HS-5 (cell line): ENCODE results near the gene F8.
"Not testable (repeated sequence)": the region's sequence is repeated elsewhere in the genome, so short reads cannot be mapped to it uniquely, and the experiment has no call there.

Experiments used
- DNase-seq: peaks from one replicate; pipeline ENCODE4 v3.0.0-alpha.2; 2012; ENCODE audit warnings: low read depth

Gene F8

GRCh38 chrX:155031657-155032056, 9.1 kb upstream of the F8 start:
- no peak for DNase-seq

DNA sequence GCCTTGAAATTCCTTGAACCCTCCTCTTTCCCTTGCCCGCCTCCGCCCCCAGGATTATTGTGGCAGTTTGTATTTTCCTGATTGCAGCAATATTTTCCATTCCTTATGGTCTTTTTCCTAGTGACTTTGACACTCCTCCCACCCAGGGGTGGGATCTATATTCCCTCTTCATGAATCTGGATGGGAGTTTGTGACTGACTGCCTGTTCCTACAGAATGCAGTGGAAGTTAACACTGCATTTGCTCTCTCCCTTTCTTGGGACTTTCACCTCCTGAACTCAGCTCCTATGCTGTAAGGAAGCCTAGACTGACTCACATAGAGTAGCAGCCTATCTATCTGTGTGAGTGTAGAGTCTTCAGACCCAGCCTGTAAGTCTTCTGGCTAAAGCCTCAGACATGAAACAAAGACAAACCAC, 6.4 kb upstream of the F8 start:
- DNase-seq, result no peak

DNA sequence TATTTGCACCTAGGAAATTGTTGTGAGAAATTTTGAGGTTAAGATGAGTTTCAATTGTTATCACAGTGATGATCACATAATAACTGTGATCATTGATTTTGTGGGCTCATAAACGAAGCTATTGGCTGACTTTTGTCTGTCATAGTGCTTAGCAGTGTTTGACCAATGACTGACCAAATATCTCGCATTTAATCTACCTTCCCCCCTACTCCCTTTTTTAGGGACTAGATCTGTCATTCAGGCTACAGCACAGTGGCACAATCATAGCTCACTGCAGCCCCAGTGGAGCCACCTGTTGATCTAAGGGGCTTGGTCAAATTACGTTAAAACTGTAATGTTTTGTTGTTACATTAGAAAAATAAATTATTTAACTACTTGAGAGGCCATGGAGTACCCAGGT, 5.6 kb upstream of the F8 start:
- no peak for DNase-seq

- peak; percentile 20 for DNase-seq
Observed at GRCh38 chrX:155027509-155028066, 5.1 kb upstream of the F8 start.

- DNase-seq, result peak; percentile 63
Observed at GRCh38 chrX:155026727-155027508, 4.4 kb upstream of the F8 start, which contains the start of gene FUNDC2. Gene FUNDC2, plus strand, starts transcription at chrX:155026844. Its CDS starts 95 bp downstream, at chrX:155026939.

DNA sequence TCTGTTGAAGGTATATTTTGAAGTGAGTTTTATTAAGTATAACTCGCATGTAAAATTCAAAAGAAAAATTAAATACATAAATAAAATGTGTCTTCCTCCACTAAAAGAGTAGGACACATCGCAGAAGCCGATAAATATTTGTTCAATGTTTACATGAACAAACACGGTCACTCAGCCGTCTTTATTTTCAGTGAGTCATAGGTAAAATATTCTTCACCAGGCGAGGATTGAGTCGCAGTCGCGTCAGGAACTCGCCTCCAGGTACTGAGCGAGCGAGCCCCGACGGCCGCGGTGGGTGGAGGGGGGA, 3.9 kb upstream of the F8 start:
- no peak for DNase-seq

DNA sequence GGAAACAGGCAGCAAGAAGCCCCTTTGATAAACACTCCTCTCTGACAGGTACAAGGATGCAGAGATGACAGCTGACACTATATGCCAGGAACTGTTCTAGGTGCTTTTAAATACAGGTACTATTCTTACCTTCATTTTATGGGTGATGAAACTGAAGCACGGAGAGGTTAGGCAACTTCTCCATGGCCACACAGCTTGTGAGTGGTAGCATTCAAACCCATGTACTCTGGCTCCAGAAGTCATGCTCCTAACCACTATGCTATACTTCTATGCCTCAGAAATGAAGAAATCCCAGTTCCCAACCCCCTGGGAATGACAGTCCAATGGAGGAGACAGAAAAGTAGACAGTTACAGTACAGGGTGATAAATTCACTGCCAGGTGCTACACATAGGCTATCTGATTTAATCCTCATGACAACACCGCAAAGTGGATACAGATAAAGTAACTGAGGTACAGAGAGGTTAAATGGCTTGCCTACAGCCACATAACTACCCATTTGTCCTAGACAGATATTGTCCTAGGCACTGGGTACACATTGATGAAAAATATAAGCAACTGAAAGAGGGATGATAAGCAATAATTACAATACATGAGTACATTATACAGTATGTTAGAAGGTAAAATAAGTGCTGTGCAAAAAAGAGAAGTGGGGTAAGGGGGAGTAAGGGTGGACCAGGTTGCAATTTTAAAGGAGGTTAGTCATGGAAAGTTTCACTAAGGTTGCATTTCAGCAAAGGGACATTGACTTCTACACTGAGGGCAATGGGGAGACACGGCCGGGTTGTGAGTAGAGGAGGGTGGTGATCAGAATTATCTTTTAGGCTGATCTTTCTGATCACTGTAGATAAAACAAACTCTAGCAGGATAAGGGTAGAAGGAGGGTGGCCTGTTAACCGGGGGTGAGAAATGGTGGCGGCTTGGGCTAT, 1.6 kb upstream of the F8 start:
- no peak for DNase-seq

GRCh38 chrX:155020591-155020990, 1.9 kb downstream of the F8 start:
- no peak for DNase-seq

GRCh38 chrX:155009994-155010472, 12.5 kb downstream of the F8 start:
- no peak for DNase-seq

DNA sequence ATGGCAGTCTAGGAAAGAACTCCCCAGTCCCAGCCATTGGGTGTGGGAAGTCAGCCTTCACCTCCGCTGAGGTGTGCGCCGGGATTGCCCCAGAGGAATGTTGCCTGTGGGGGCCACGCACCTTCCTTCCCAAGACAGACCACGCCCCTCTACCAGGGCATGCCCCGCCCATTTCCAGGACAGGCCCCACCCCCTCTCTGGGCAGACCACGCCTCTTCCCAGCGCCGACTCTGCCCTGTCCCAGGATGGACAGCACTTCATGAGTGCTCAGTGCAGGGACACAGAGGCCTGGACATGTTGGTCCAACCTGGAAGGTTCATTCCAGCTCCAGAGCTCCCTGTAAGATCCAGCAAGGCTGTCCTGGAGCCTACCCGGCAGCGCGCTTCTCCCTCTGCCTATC, 13.9 kb downstream of the F8 start:
- not testable (repeated sequence) for DNase-seq

DNA sequence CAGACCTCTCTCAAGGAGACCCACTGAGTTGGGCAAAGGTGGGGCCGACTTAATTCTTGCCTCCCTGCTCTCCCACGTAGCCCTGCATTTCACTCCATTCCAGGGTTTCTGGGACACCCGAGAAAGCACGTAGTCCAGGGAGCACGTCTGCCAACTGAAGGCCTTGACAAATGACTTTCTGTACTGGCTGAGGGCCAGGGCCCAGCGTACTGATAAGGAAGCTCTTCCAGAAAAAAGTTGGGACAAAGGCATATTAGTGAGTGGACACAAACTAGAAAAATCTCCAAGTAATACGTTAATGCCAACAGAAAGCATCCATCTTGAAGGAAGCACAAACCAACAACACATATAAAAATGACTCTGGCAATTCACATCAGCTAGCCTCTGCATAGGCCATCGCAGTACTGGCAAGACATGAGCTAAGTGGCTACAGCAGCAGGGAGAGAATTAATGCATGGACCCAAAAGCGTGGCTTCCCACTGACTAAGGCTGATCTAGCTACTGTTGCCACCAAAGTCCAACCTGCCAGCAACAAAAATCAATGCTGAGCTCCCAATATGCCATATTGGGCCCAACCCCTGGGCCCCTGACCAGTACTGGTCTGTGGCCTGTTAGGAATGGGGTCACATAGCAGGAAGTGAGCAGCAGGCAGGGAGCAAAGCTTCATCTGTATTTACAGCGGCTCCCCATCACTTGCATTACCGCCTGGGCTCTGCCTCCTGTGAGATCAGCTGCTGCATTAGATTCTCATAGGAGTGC, 15.4 kb downstream of the F8 start:
- not testable (repeated sequence) for DNase-seq

DNA sequence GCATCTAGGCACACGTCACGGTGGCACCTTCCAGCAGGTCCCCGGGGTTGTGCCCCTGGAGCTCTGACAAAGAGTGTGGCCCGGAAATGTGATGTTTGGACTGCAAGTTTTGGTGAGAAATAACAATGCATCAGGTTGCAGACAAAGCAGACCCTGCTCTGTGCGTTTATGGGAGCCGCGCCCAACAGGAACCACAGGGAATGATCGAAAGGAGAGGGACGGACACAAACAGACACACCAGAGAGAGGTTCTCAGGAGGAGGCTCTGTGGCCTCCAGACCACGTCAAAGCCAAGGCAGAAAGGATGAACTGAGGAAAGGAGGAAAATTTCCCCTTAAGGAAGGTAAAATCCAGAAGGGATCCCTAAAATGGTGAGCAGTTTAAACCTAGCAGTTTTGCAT, 16.1 kb downstream of the F8 start:
- not testable (repeated sequence) for DNase-seq

GRCh38 chrX:155005190-155005589, 17.3 kb downstream of the F8 start:
- no peak for DNase-seq

DNA sequence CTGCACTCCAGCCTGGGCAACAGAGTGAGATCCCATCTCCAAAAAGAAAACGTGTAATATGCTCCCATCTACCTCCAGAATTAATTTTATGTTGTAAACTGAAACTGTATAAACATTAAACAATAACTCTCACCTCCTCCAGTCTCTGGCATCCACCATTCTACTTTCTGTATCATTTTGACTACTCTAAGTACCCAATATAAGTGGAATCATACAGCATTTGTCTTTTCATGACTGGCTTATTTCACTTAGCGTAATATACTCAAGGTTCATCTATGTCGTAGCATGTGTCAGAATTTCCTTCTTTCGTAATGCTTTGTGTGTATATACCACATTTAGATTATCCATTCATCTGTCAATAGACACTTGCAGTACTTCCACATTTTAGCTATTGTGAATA, 20.6 kb downstream of the F8 start:
- DNase-seq, result no peak

- DNase-seq, result no peak
Observed at GRCh38 chrX:155000841-155001240, 21.7 kb downstream of the F8 start.

DNA sequence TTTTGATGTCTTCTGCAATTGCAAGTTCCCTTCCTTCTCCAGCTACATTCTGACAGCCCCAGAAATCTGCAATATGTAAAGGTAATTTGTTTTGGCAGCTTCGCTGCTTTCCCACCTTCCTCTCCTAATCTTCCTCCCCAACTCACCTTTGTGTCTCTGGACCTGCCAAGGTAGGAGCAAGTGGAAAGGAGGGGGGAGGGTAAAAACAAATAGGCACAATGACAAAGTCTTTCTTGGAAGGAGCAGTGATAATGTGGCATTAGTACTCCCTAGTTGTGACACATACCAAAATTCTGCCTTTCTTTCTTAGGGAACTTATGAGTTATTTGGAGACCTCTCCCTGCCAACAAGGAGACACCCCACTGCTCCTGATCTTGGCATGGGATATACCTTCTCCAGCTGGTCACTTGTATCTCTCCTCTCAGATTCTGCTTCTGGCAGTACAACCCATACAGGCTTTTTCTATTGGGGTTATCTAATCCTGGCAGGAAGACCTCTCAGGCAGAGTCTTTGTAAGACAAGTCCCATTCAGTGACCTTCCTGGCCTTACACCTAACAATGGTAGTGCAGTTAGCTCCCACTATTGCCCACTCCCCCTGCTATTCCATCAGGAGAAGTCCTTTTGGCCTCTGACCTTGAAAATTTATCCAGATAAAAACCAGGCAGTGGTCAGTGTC, 24.2 kb downstream of the F8 start:
- no peak for DNase-seq

DNA sequence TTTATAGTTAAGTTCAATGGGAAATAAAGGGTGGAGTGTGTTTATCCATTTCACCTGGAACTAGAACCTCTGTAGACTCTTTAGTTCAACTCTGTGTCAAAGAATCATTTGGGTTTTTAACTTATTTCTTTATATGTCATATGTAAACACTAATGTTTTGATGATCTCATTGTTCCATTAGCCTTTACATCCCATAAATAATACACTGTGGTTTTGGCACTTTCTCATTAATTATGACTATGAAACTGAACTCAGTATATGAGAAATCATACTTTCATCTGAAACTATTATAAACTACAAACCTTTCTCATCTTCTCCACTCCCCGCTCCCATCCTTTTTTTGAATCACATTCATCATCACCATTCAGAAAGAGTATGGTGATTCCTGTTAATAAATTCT, 31.0 kb downstream of the F8 start:
- DNase-seq, result no peak

DNA sequence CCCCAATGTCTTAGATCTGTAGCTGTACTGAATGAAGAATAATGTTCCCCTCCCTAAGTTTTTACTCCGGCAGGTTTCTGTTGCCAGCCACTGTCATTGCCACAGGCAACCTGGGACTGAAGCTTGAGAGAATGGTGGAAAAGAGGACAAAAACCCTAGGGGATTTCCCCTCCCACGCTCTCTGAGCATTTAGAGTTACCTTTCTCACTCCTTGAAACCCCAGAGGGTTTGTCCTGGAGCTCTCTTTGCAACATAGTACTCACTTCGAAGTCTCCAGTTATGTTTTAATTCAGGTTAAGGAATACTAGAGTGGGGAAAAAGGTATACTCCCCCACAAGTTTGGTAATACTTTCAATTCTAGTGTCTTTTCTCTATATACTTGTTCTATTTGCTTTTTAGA, 31.5 kb downstream of the F8 start:
- no peak for DNase-seq

DNA sequence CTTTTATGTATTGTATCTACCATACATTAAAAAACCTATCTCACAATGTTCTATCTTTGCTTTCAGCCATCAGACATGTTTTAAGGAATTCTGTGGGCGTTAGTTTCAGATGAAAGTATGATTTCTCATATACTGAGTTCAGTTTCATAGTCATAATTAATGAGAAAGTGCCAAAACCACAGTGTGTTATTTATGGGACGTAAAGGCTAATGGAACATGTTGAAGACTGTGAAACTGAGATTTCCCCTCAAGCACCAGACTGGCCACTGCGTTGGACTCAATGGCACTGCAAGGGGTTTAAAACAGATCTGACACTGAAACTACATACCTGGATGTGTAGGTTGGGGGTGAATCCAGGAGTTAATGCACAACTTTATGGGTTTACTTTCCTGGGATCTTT, 32.0 kb downstream of the F8 start:
- no peak for DNase-seq

GRCh38 chrX:154988719-154989118, 33.8 kb downstream of the F8 start:
- no peak for DNase-seq

GRCh38 chrX:154987940-154988339, 34.6 kb downstream of the F8 start:
- no peak for DNase-seq
